HG03521 (cell line): ENCODE data around the gene GRAMD1B.
"Not testable (repeated sequence)": the region's sequence is repeated elsewhere in the genome, so short reads cannot be mapped to it uniquely, and the experiment has no call there.

Experiments used
- ATAC-seq: cut with Tn5 transposase; IDR thresholded peaks from one replicate; pipeline ENCODE4 v1.9.1; 2021; ENCODE audit warnings: mild to moderate bottlenecking, moderate library complexity; ENCODE audit not compliant: unreplicated experiment

GRAMD1B gene

DNA sequence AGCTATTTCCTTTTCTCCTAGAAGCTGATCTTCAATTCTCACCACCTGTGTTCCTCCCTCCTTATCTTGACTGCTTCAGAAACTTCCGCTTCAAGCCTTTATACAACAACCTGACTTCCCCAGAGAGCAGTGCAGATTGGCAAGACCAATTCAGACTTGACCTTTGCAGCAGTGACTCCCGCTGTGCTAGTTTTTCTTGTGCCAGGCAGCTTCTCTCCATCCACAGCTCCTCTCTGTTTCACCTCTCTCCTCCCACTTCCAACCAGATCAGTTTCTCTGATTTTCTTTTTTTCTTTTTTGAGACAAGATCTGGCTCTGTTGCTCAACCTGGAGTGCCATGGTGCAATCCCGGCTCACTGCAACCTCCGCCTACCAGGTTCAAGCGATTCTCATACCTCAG lies 74.3 kb downstream of the GRAMD1B start:
- ATAC-seq = no peak

DNA sequence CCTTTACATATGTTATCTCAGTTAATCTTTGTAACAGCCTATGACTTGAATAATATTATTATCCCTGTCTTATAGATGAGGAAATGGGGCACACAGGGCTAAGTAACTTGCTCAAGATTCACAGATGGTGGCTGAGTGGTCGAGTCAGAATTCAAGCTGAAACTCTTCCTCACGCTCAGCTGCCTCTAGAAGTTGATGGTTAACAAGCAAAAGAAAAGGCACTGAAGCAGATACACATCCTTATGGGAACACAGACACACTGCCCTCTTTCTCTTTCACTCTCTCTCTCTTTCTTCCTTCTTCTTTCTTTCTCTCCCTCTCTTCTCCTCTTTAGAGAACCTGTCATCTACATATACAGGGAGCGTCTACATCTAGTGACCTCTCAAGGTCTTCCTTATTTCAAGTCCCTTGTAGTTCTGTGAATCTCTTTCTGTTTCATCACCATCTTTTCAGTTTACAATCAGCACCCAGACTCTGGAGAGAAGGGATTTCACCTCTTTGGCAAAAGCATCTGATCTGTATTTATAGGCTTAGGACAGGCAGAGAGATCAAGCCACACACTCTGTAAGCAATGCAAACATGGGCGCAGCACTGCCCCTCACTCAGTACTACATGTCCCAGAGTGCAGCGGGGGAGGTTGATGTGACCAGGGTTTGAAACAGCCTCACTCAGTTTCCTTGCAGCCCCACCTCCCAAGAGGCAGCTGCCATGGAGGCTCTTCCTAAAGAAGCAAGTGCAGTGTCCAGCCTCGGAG lies 75.7 kb downstream of the GRAMD1B start:
- no peak for ATAC-seq

GRCh38 chr11:123507043-123507442 lies 77.0 kb downstream of the GRAMD1B start:
- ATAC-seq = no peak

- ATAC-seq = no peak
These were observed 79.9 kb downstream of the GRAMD1B start for GRCh38 chr11:123509737-123510578.

DNA sequence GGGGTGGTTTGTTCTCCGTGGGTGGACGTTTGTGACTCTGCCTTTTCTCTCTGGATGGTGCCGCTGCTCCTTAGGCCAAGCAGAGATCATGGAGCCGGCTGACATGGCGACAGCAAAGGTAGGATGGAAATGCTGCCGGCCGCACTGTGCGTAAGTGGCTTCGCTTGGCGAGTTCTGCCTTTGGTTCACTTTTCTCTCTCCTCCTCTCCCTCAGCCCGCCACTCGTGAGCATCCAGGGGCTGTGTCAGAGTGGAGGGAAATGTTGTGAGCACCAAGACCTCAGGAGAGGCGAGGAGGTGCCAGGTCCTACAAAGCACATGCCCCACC lies 80.5 kb downstream of the GRAMD1B start:
- no peak for ATAC-seq

DNA sequence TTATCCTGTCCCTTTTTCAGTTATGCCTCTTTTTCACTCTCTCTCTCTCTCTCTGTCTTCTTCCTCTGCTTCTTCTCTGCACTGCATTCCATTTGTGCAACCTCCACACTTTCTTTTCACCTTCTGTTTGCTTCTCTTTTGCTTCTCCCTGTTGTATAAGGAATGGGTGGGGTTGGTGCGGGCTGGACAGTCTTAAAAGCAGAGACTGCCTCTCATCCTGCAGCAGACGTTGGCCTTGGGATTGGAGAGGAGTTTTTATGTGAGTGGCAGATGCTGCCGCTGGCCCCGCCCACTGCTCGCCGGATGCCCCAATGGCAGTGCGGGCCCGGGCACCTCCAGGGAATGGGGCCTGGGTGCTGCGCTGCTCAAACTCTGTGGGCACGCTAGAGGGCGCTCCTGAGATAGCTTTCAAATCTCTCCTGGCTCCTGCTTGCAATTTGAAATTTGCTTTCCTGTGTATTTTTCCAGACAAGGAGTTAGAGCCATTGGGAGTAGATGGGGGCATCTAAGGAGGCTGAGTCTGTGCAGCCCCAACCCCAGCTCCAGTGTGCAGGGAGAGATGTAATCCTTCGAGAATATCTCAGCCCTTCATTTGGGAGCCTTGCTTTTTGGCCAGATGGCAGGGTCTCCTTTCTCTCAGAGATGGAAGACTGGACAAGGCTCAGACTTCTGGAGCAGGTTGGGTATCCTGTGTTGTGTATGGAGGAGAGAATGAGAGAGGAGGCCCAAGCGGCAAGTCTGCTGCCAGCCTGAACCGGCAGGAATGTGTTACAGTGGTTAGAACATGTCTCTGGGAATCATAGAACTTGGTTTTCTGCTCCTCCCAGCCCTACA lies 81.2 kb downstream of the GRAMD1B start:
- ATAC-seq = peak; percentile 90

- not testable (repeated sequence) for ATAC-seq
These were observed 83.2 kb downstream of the GRAMD1B start for GRCh38 chr11:123513309-123513708.

DNA sequence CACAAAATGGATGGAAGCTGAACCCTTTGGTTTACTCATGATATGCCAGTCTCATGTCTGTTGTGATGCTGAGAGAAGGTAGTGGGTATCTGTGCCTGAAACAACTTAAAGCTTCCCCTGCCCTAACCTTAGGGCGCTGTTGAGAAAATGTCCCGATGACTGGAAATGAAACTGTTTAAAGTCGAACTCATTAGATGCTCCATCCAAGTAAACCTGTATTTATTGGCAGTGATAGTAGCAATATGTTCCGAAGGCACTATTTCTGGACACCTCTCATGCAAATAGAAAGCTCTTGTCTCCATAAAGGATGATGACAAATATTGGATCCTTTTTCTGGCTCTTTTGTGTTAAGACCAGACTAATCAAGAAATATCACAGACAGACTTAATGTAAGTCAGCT lies 86.2 kb downstream of the GRAMD1B start:
- ATAC-seq = no peak

GRCh38 chr11:123517559-123518364 lies 87.7 kb downstream of the GRAMD1B start:
- no peak for ATAC-seq

GRCh38 chr11:123518496-123519054 lies 88.5 kb downstream of the GRAMD1B start:
- no peak for ATAC-seq

DNA sequence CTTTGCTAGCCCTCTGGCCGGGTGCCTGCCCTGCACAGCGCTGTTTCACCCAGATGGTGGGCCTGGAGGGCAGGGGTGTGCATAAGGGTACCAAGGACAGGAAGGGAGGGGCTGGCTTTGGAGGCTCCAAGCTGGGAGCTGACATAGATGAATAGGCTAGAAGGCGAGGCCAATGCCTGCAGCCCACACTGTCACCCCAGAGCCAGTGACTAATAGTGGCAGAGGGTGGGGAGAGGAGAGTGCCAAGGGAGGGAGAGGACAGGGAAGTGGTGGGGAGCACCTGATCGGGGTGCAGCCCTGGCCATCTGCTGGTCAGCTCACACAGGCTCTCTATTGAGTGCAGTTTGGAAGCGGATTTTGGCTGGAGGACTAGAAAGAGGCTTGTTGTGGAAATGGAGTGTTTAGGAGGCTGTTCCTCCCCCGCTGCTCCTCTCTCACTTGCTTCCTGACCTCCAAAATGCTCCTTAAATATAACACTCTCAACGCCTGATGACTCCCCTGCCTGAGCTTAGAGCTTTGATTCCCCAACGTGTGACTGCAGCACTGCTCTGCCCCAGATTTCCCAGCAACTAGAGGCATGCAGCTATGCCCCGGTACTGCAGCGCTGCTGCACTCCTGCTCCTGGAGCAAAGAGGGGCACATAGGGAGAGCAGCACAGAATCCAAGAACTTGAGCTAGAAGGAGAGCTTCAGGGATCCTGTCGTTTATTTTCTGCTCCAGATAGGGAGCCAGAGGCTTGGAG lies 89.2 kb downstream of the GRAMD1B start:
- ATAC-seq = no peak

GRCh38 chr11:123519797-123520193 lies 89.7 kb downstream of the GRAMD1B start:
- no peak for ATAC-seq

DNA sequence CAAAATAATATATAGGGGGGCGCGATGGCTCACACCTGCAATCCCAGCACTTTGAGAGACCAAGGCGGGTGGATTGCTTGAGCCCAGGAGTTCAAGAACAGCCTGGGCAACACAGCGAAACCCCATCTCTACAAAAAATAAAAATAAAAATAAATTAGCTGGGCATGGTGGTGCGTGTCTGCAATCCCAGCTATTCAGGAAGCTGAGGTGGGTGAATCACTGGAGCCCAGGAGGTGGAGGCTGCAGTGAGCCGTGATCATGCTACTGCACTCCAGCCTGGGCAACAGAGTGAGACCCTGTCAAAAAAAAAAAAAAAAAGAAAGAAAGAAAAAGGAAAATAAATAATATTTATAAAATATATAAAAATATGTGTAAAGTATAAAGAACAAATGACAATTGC lies 90.4 kb downstream of the GRAMD1B start:
- not testable (repeated sequence) for ATAC-seq

DNA sequence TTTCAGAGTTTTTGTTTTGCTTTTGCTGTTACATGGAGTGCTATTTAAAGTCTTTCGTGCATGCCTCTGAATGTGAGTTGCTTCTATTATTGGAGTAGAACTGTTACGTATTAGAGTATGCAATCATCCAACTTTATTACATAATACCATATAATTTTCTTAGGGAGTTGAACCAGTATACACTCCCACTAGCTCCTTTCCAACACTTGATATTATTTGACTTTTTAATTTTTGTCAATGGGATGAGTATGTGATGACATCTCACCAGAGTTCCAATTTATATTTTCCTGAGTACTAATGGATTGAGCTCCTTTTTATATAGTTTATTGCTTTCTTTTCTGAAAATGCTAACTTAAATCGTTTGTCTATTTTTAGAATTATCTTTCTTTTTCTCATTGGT lies 90.9 kb downstream of the GRAMD1B start:
- no peak for ATAC-seq

- no peak for ATAC-seq
These were observed 91.9 kb downstream of the GRAMD1B start for GRCh38 chr11:123521930-123522329.

DNA sequence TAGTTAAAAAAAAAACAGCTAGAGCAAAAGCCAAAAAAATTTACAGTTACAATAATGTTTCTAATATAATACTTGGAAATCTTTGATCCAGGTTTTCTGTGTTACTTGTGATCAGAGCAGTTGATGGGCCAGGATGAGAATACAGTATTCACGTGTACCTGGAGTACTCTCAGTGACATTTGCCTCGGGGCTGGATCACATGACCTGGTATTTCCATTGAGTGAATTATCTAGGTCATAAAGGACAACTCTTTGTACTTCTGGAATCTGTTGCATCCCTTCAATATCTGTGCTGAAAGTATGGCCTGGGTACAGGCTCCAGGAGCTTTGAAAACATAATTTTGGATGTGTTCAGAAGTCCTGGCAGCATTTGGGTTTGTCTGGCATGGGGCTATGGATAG lies 93.5 kb downstream of the GRAMD1B start:
- ATAC-seq = no peak

- no peak for ATAC-seq
These were observed 95.0 kb downstream of the GRAMD1B start for GRCh38 chr11:123525097-123525496.

GRCh38 chr11:123525511-123525918 lies 95.4 kb downstream of the GRAMD1B start:
- ATAC-seq = no peak

- no peak for ATAC-seq
These were observed 96.1 kb downstream of the GRAMD1B start for GRCh38 chr11:123526027-123526805.
